Fibroblast of skin of abdomen (primary cell): ENCODE results near the gene EIF4G1.
"Not testable (repeated sequence)": the region's sequence is repeated elsewhere in the genome, so short reads cannot be mapped to it uniquely, and the experiment has no call there.

ENCODE experiments used
- DNase-seq: peaks from one replicate; pipeline ENCODE4 v3.0.0-alpha.2; 2013

Gene EIF4G1

GRCh38 chr3:184336547-184337398 lies 22.4 kb downstream of the EIF4G1 start:
- peak; percentile 54 for DNase-seq

- peak; percentile 29 for DNase-seq
These were observed 23.0 kb downstream of the EIF4G1 start, which contains the start of gene FAM131A for GRCh38 chr3:184337399-184337714. FAM131A (plus strand) TSS chr3:184337600; CDS start chr3:184337631, 31 bp downstream.

GRCh38 chr3:184337981-184338380 lies 23.6 kb downstream of the EIF4G1 start:
- no peak for DNase-seq

- DNase-seq = peak; percentile 77
These were observed 24.1 kb downstream of the EIF4G1 start for GRCh38 chr3:184338511-184338945.

- DNase-seq = no peak
These were observed 24.6 kb downstream of the EIF4G1 start for GRCh38 chr3:184339001-184339400.

GRCh38 chr3:184339451-184340135 lies 25.2 kb downstream of the EIF4G1 start:
- DNase-seq = not testable (repeated sequence)

GRCh38 chr3:184341925-184342324 lies 27.5 kb downstream of the EIF4G1 start:
- DNase-seq = no peak

GRCh38 chr3:184343200-184343876 lies 28.9 kb downstream of the EIF4G1 start:
- no peak for DNase-seq

- DNase-seq = no peak
These were observed 30.3 kb downstream of the EIF4G1 start for GRCh38 chr3:184344579-184345316.

- peak; percentile 48 for DNase-seq
These were observed 31.1 kb downstream of the EIF4G1 start for GRCh38 chr3:184345317-184346144.

- DNase-seq = no peak
These were observed 32.2 kb downstream of the EIF4G1 start for GRCh38 chr3:184346480-184347190.

- peak; percentile 55 for DNase-seq
These were observed 33.1 kb downstream of the EIF4G1 start for GRCh38 chr3:184347321-184348056.

- DNase-seq = no peak
These were observed 33.6 kb downstream of the EIF4G1 start for GRCh38 chr3:184348057-184348382.

- DNase-seq = no peak
These were observed 35.4 kb downstream of the EIF4G1 start for GRCh38 chr3:184349563-184350470.

- DNase-seq = no peak
These were observed 36.2 kb downstream of the EIF4G1 start for GRCh38 chr3:184350618-184351017.

GRCh38 chr3:184351511-184352148 lies 37.2 kb downstream of the EIF4G1 start:
- no peak for DNase-seq

GRCh38 chr3:184352149-184352785 lies 37.9 kb downstream of the EIF4G1 start:
- no peak for DNase-seq

GRCh38 chr3:184352897-184353545 lies 38.6 kb downstream of the EIF4G1 start:
- no peak for DNase-seq
